ENCODE measurements around the gene PTPRC.

PTPRC gene

DNA sequence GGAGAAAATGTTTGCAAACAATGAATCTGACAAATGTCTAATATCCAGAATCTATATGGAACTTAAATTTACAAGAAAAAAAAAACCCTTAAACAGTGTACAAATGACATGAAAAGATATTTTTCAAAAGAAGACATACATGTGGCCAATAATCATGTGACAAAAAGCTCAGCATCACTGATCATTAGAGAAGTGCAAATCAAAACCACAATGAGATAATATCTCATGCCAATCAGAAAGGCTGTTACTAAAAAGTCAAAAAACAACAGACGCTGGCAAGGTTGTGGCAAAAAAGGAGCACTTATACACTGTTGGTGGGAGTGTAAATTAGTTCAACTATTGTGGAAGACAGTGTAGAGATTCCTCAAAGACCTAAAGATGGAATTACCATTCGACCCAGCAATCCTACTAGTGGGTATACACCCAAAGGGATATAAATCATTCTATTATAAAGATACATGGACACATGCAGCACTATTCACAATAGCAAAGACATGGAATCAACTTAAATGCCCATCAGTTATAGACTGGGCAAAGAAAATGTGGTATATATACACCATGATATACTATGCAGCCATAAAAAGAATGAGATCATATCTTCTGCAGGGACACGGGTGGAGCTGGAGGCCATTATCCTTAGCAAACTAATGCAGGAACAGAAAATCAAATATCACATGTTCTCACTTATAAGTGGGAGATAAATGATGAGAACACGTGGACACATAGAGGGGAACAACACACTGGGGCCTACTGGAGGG, 123.2 kb downstream of the PTPRC start:
- DNase-seq (ENCODE audit: low read depth) = no peak

DNA sequence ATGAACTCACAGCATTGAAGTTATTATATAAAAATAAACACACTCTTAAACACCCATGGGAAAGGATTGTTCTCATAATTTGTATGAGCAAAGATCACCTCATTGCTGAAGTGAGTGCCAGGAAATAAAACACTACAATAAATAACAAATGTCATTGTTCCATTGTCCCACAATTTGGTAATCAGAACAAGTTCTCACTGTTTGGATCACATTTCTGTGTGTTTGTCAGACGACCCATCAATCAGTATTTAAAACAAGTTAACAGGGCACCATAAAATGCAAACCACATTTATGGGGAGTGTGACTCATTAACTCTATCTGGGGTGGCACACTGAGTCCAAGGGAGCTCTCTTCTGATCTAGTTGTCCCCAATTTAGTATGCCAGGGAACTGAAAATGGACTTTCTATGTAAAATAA, 124.5 kb downstream of the PTPRC start:
- peak; percentile 46 for DNase-seq (ENCODE audit: low read depth)

DNA sequence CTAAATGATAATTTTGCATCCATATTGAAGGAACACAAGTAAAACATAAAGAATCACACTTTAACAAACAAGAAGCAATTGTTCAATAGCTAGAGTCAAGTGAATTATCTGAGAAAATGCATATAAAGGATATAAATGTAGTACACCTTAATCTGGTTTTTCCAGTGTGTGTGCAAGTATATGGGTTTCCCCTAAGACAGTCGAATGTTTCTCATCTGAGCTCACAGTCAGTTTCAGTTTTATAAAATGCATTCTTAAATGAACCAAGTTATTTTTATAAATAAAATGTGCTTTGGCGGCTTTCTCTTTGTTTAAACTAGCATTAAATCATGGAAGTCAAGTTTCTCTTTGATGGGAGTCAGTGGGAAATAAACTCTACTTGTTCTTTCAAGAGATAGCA, 125.9 kb downstream of the PTPRC start:
- DNase-seq (ENCODE audit: low read depth) = no peak

DNA sequence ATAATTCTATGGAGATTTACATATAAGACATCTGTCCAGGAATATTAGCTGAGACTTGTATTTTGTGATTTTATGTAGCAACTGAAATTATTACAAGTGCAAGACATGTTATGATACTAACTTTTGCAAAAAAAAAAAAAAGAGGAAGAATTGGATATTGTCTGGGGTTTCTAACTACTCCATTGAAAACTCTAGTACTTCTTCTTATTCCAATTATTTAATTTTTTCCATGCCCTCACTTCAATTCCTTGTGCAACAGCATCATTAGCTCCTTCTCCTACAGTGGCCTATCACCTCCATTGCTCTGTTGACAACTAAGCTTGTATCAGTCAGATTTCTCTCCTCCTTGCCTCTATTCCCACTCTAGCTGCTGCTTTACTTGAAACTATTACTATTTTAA, 126.6 kb downstream of the PTPRC start:
- DNase-seq (ENCODE audit: low read depth) = no peak

DNA sequence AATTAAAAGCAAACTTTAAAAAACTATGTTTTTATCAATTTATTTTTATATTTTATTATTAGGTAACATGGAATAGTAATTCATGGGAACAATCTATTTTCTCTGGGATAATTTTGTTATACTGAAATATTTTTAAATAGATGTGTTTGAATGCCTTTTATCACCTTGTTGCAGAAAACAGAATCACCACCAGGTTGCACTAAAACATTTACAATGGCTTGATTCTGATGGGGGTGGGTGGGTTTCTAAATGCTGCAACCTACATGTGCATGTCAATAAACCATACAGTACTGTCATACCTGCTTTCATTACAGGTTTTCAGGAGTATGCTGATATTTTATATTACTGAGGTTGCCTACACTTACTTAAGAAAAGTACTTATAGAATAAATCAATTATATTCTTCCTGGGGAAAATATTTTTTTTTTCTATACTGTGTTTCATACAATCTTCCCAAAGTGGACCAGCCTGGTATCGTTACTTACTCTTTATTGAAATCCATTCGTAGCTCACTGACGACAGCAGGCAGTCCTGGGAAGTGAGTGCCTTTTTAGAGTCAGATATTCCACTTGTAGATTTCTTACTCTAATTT, 132.8 kb downstream of the PTPRC start:
- no peak for DNase-seq (ENCODE audit: low read depth)

DNA sequence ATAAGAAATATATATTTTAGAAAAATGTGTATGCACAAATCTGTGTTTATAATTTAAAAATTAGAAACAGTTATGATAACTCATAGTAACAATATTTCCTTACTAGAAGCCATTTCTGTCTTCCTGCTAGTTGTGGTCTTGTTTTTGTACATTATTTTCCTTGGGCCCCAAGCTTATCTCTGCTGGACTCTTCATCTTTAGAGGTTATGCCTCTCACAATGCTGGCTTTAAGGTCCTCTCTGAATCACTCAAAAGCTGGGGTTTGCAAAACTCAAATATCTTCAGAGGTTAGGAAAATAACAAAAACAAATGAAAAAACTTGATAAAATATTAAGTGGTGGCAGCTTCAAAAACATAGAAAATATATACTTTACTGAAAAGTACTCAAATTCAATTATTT, 133.8 kb downstream of the PTPRC start:
- DNase-seq (ENCODE audit: low read depth) = no peak

DNA sequence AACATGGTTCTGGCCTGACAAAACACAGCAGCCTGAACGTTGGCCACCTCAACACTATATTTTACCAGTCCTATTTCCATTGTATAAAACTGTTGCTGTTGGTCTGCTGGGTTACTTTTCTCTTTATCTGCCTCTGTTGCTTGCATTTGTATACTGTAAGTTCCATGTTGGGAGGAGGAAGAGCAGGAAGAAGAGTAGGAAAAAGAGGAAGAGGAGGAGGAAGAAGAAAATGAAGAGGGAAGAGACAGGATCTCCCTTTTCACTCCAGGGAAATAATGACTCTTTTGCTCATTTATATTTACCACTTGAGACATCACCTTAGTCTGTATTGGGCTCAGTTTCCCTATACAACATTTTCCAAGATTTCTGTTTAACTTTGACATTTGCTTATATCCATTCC, 134.2 kb downstream of the PTPRC start:
- no peak for DNase-seq (ENCODE audit: low read depth)

DNA sequence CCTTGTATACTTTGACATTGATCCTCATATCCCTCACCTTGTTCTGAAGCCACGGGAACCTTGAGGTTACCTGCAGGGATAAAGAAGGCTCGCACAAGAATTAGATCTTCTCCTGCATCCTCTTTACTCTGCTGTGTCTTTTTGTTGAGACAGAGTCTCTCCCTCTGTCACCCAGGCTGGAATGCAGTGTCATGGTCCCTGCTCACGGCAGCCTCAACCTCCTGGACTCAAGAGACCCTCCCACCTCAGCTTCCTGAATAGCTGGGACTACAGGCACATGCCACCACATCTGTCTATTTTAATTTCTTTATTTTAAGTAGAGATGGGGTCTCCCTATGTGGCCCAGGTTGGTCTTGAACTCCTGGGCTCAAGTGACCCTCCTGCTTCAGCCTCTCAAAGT, 134.7 kb downstream of the PTPRC start:
- no peak for DNase-seq (ENCODE audit: low read depth)

DNA sequence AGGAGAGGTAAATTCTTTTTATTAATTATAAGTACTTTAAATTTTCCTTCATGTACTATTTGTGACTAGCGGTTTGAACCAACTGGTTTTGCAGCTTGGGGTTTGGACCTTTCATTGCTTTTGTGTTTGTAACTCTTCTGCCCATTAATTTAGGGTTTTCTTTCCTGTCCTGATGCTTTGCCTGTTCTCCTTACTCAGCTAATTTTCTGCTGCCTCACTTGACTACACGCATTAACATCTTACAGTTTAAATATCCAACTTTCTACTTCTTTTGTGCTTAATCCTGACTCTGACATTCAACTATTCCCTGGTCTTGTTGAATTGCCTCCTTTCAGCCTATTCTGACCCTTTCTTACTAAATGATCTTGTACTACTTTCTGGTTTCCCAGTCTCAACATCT, 135.6 kb downstream of the PTPRC start:
- no peak for DNase-seq (ENCODE audit: low read depth)

DNA sequence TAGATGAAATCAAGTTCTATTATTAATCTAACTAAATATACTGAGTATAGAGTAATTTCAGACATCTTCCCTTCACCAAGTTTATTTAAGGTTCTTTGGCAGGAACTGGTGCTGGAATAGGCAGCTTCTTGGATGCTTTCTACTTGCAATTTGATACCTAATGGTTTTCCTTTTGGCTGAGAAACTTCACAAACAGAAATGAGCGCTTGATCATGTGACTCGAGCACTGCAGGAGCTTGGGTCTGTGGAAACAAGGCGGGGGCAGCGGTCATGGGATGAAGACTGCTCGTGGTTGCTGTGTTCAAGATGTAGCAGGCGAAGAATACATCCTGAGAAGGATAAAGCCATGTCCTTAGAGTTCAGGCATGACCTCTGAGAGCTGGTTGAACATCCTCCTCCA, 136.8 kb downstream of the PTPRC start:
- DNase-seq (ENCODE audit: low read depth) = no peak

DNA sequence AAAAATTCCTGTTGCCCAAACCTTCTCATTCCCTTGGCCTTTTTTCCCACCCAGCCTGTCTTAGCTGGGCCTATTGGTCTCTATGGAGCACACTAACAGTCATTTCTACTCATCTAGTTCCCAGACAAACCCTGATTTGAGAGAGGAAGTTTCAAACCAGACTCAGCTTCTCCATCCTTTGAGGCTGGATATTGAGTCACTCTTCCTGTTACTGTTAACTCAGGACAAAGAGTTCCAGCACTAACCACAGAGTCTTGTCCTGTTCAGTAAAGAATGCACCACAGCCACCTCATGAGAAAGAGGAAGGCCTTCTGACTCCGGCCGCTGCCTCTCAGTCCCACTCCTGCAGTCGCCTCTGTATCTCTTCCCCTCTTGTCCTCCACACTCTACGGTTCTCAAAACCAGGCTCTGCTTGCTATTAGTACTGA, 137.8 kb downstream of the PTPRC start:
- peak; percentile 93 for DNase-seq (ENCODE audit: low read depth)

DNA sequence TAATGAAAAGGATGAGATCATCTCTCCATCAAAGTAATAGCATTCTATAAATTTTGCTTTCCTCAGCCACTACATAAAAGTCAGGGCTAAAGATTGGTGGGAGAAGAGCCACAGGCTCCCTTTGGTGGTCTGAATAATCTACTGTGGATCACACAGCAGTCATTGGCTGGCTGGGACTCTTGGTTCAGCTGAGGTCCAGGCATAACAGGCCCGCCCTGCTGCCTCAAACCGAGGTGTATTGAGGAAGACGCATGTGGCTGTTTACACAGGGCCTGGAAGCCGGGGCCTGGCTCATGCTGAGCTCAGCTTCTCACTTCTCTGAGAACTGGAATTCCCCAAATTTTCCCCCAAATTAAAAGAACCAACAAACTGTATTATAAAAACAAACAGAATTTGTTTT, 139.2 kb downstream of the PTPRC start:
- no peak for DNase-seq (ENCODE audit: low read depth)

DNA sequence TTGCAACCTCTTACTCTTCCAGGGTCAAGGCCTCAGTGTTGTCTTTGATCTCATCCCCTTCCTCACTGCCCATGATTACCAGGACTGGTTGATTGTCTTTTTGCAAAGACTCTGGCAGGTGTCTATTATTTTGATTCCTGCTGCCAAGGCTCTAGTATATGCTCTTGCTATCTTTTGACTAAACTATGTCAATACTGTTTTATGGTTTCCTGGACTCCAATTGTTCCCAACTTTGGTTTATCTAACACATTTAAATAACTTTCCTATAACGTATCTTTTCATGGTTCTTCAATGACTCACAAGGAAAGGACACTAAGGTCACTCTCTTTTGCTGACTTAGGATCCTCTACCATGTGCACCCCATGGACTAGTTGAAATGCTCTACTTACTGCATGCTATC, 141.5 kb downstream of the PTPRC start:
- no peak for DNase-seq (ENCODE audit: low read depth)

DNA sequence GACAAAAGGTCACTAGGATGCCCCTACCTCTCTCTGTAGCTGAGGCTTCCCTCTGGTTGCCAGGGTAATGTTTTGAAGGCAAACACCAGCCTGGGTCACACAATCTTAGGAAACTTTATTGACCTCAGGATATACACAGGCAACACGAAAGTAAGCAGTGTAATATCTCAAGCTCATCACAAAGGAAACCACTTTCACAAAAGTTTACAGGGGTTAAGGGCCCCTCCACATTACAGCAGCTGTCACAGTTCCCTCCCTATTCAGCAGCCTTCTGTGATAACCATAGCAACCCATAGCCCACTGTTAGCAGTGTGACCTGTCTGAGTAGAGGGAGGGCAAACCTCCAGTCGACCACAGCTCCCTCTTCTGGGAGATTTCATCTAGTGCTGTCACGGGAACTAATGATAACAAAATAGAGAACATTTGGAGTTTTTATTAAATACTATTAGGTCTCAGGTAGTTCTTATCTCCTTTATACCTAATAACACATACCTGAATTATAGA, 149.8 kb downstream of the PTPRC start:
- DNase-seq (ENCODE audit: low read depth) = no peak

DNA sequence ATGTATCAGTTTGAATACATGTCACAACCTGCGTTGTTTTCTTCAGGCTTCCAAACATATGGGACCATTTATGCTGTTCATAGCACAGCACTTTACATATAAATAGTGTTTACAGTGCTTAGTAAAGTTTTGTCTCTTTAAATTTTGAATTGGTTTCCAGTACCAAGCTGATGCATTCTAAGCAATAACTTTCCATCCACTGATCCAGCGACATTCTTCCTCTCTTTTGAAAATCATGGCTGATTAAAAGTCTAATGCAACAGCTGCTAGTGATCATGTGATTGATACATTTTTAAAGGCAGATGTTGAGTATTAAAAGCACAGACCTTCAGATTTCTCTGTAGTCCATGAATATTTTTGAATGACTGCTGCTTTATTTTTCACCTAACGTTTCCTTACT, 154.9 kb downstream of the PTPRC start:
- no peak for DNase-seq (ENCODE audit: low read depth)

DNA sequence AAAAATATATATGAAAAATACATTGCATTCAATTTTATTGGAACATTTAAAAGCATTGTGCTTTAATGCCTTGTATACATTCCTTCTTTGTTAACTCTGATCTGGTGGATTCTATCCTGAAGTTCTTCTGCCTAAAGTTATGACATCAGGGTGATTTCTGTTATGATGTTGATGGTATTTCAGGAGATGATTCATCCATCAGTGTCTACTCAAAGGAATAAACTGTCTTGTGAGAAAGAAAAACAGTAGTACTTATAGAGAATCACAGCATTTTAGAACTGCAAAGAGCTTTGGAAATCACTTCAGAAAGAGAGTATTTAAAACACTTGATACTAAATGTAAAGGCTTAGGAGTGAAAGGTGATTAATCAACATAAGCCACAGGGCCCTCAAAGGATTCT, 155.7 kb downstream of the PTPRC start:
- peak; percentile 24 for DNase-seq (ENCODE audit: low read depth)

DNA sequence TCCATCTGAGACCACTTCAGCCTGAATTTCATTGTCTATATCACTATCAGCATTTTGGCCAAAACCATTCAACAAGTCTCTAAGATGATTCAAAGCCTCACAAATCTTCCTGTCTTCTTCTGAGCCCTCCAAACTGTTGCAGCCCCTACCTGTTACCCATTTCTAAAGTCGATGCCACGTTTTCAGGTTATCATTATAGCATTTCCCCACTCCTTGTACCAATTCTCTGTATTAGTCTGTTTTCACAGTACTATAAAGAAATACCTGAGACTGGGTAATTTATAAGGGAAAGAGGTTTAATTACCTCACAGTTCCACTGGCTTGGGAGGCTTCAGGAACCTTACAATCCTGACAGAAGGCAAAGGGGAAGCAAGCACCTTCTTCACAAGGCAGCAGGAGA, 158.8 kb downstream of the PTPRC start:
- no peak for DNase-seq (ENCODE audit: low read depth)

DNA sequence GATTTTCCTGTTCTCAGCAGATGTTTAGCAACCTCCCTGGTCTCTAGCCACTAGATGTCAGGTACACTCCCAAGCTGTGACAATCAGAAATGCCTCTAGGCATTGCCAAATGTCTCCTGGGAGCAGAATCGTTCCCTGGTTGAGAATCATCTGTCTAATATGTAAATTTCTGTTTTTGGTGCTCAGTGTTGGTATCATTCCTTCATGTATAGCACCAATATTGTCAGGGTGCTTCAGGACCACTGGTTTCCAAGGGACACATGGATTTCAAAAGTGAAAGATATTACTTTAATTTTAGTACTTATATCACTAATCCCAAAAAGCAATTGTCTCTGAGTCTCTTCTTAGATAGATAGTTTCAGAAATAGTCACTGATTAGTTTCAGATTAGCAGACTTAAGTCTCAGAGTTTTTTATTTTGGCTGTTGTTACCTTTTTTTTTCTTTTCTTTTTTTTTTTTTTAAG, 160.1 kb downstream of the PTPRC start:
- no peak for DNase-seq (ENCODE audit: low read depth)

DNA sequence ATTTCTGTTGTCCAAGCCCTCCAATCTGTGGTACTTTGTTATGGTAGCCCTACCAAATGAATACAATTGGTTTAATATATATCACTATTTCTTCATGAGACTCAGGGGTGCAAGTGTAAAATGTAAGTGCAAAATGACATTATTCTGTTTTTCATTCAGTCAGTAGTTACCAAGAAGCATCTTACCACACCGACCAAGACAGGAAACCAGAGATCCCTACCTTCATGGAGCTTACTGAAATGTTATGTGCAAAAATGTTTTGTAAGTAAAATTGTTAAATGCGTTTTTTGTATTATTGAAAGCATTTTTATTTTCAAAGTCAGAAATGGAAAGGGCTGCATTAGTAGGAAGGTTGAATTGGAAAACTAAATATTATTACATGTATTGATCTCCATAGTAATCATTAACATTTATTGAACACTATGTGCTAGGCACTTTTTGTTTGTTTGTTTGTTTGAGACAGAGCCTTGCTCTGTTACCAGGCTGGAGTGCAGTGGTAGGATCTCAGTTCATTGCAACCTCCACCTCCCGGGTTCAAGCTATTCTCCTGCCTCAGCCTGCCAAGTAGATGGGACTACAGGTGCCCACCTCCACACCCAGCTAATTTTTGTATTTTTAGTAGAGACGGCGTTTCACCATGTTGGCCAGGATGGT, 166.8 kb downstream of the PTPRC start:
- no peak for DNase-seq (ENCODE audit: low read depth)

DNA sequence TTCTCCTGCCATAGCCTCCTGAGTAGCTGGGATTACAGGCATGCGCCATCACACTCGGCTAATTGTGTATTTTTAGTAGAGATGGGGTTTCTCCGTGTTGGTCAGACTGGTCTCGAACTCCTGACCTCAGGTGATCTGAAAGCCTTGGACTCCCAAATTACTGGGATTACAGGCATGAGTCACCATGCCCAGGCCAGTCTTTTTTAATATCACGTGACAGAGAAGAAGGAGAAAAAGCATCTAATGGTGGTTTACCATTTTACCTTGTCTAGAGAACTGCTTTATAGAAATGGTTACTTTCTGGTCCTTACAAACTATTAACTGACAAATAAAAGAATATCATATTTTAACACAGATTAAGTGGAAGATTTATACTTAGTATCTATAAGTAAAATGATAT, 168.0 kb downstream of the PTPRC start:
- DNase-seq (ENCODE audit: low read depth) = no peak
